ENCODE results near the gene HOOK2.

DNA sequence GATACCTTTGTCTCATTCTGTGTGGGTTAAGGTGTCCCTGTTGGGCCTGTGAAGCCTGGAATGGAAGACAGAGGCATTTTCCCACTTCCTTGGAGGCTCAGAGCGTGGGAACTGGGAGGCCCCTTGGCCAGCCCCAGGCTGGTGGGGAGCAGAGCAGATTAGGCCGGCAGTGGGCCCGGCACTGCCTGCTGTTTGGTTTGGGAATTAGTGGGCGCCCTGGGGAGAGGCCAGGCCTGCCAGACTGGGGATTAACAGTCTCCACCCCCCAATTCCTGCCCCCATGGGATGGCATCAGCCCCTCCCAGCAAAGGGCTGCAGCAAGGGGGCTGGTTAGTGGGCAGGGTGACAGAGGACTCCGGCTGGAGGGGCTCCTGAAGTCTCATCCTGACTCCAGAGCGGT lies 26.9 kb downstream of the HOOK2 start:
- TF ChIP-seq, protein P1, sequence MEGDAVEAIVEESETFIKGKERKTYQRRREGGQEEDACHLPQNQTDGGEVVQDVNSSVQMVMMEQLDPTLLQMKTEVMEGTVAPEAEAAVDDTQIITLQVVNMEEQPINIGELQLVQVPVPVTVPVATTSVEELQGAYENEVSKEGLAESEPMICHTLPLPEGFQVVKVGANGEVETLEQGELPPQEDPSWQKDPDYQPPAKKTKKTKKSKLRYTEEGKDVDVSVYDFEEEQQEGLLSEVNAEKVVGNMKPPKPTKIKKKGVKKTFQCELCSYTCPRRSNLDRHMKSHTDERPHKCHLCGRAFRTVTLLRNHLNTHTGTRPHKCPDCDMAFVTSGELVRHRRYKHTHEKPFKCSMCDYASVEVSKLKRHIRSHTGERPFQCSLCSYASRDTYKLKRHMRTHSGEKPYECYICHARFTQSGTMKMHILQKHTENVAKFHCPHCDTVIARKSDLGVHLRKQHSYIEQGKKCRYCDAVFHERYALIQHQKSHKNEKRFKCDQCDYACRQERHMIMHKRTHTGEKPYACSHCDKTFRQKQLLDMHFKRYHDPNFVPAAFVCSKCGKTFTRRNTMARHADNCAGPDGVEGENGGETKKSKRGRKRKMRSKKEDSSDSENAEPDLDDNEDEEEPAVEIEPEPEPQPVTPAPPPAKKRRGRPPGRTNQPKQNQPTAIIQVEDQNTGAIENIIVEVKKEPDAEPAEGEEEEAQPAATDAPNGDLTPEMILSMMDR (IDR thresholded peaks at IDR 0.05), result no peak
- TF ChIP-seq, protein P2, sequence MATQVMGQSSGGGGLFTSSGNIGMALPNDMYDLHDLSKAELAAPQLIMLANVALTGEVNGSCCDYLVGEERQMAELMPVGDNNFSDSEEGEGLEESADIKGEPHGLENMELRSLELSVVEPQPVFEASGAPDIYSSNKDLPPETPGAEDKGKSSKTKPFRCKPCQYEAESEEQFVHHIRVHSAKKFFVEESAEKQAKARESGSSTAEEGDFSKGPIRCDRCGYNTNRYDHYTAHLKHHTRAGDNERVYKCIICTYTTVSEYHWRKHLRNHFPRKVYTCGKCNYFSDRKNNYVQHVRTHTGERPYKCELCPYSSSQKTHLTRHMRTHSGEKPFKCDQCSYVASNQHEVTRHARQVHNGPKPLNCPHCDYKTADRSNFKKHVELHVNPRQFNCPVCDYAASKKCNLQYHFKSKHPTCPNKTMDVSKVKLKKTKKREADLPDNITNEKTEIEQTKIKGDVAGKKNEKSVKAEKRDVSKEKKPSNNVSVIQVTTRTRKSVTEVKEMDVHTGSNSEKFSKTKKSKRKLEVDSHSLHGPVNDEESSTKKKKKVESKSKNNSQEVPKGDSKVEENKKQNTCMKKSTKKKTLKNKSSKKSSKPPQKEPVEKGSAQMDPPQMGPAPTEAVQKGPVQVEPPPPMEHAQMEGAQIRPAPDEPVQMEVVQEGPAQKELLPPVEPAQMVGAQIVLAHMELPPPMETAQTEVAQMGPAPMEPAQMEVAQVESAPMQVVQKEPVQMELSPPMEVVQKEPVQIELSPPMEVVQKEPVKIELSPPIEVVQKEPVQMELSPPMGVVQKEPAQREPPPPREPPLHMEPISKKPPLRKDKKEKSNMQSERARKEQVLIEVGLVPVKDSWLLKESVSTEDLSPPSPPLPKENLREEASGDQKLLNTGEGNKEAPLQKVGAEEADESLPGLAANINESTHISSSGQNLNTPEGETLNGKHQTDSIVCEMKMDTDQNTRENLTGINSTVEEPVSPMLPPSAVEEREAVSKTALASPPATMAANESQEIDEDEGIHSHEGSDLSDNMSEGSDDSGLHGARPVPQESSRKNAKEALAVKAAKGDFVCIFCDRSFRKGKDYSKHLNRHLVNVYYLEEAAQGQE (IDR thresholded peaks at IDR 0.05; ENCODE audit: insufficient read depth in 1 of 2, low read depth in 2 of 2, low read length in 1 of 2), result no peak
- no peak for TF ChIP-seq POLR2AphosphoS5 (IDR thresholded peaks at IDR 0.05; ENCODE audit: low read depth, low read length)
- TF ChIP-seq TCF7L2 (IDR thresholded peaks at IDR 0.05; ENCODE audit: low read depth, low read length), result no peak
- TF ChIP-seq SIN3A (IDR thresholded peaks at IDR 0.05; ENCODE audit: borderline replicate concordance, insufficient read depth, low read depth, low read length), result no peak

Data from Panc1 (cell line).